ENCODE measurements around the gene KRT77. TPM values are rescaled to one million over a fixed set of nuclear protein-coding genes. Genes with fewer than 3 reads are reported as not detected.

Gene KRT77
- total RNA-seq, 1 experiment from 2014 or later: not detected

GRCh38 chr12:52680363-52680762 lies 23.0 kb downstream of the KRT77 start, which contains the start of gene KRT1 (continued):
- TF ChIP-seq, protein P1, sequence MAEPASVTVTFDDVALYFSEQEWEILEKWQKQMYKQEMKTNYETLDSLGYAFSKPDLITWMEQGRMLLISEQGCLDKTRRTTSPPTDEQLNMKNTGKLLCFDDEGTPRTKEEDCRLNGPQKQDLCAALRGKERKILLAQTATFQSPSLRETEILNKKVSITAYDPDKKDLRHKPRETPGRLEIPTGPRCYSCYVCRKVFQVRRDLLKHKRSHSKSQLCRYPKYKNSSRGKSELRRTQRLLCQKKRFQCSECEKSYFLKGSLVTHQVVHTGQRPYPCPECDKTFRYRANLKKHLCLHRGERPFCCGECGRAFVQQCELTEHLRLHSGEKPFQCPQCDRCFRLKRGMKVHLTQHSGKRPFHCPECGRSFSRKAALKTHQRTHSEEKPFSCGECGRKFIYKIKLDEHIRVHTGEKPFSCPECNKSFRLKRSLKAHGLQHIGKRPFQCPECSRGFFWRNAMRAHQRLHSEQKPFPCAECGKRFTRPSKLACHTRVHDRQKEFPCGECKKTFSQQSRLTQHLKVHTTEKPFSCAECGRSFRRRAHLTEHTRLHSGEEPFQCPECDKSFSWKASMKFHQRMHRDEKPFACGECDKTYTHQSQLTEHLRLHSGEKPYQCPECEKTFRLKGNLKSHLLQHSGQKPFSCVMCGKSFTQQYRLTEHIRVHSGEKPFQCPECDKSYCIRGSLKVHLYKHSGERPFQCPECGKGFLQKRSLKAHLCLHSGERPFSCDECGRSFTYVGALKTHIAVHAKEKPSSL (CRISPR knock-in tag; conservative IDR thresholded peaks at IDR 0.05): no peak
- no peak for TF ChIP-seq SMAD3 (CRISPR knock-in tag; IDR thresholded peaks at IDR 0.05; ENCODE audit: borderline replicate concordance)

GRCh38 chr12:52679875-52680274 lies 23.4 kb downstream of the KRT77 start:
- DNase-seq (ENCODE audit: low spot score) (no peak), ATAC-seq (no peak)
- no peak overlapping the region for H3K4me3 Mint-ChIP-seq
- TF ChIP-seq, protein P2, sequence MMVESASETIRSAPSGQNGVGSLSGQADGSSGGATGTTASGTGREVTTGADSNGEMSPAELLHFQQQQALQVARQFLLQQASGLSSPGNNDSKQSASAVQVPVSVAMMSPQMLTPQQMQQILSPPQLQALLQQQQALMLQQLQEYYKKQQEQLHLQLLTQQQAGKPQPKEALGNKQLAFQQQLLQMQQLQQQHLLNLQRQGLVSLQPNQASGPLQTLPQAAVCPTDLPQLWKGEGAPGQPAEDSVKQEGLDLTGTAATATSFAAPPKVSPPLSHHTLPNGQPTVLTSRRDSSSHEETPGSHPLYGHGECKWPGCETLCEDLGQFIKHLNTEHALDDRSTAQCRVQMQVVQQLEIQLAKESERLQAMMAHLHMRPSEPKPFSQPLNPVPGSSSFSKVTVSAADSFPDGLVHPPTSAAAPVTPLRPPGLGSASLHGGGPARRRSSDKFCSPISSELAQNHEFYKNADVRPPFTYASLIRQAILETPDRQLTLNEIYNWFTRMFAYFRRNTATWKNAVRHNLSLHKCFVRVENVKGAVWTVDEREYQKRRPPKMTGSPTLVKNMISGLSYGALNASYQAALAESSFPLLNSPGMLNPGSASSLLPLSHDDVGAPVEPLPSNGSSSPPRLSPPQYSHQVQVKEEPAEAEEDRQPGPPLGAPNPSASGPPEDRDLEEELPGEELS (CRISPR knock-in tag; IDR thresholded peaks at IDR 0.05): no peak
- TF ChIP-seq PRRX2 (CRISPR knock-in tag; IDR thresholded peaks at IDR 0.05) (no peak), CREM (CRISPR knock-in tag; IDR thresholded peaks at IDR 0.05) (no peak), NR3C1 (CRISPR knock-in tag; conservative IDR thresholded peaks at IDR 0.05; ENCODE audit: low read depth) (no peak)
- TF ChIP-seq, protein P3, sequence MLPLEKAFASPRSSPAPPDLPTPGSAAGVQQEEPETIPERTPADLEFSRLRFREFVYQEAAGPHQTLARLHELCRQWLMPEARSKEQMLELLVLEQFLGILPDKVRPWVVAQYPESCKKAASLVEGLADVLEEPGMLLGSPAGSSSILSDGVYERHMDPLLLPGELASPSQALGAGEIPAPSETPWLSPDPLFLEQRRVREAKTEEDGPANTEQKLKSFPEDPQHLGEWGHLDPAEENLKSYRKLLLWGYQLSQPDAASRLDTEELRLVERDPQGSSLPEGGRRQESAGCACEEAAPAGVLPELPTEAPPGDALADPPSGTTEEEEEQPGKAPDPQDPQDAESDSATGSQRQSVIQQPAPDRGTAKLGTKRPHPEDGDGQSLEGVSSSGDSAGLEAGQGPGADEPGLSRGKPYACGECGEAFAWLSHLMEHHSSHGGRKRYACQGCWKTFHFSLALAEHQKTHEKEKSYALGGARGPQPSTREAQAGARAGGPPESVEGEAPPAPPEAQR (CRISPR knock-in tag; IDR thresholded peaks at IDR 0.05): no peak
- H3K4me1 Mint-ChIP-seq: peaks cover 4% of the 10 kb centered on the region; the same call in 1 of the 2 replicates
- H3K9me3 Mint-ChIP-seq: no peaks in the 10 kb centered on the region
- ChIA-PET CTCF (no interaction called here), POLR2A (no interaction called here)
- H3K27ac Mint-ChIP-seq: no peak overlapping the region
- H3K27me3 Mint-ChIP-seq (ENCODE audit: low read depth): peaks cover 10% of the 10 kb centered on the region; the same call in 1 of the 2 replicates
- H3K36me3 Mint-ChIP-seq: no peaks in the 10 kb centered on the region

DNA sequence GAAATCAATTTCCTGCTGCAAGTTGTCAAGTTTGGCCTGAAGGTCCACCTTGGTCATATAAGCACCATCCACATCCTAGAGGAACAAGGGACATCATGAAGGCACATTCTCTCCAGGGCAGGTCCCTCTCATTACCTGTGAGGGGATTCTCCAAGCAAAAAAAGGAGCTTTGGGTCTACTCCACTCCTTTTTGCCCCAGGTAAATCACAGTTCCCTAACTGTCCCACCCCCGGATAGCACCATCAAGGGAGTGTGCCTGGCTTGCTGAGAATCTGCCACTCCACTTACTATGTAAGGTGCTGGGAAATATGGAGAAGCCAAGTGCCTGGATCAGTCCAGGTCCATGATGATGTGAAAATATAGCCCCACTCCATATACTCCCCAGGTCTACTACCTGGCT lies 25.7 kb downstream of the KRT77 start:
- H3K9me3 Mint-ChIP-seq: no peaks in the 10 kb centered on the region
- ChIA-PET CTCF (no interaction called here), POLR2A (no interaction called here)
- no peak for DNase-seq (ENCODE audit: low spot score)
- no peak overlapping the region for H3K4me3 Mint-ChIP-seq
- H3K27me3 Mint-ChIP-seq (ENCODE audit: low read depth): peaks cover 6% of the 10 kb centered on the region; the same call in 1 of the 2 replicates
- no peak for ATAC-seq
- H3K4me1 Mint-ChIP-seq: no peaks in the 10 kb centered on the region
- H3K27ac Mint-ChIP-seq: no peak overlapping the region
- H3K36me3 Mint-ChIP-seq: no peaks in the 10 kb centered on the region
- TF ChIP-seq OVOL2 (CRISPR knock-in tag; IDR thresholded peaks at IDR 0.05; ENCODE audit: borderline replicate concordance) (no peak), ZNF138 (CRISPR knock-in tag; conservative IDR thresholded peaks at IDR 0.05) (no peak), ATF1 (CRISPR knock-in tag; IDR thresholded peaks at IDR 0.05) (no peak), EMX1 (CRISPR knock-in tag; IDR thresholded peaks at IDR 0.05) (no peak), AFF4 (CRISPR knock-in tag; IDR thresholded peaks at IDR 0.05; ENCODE audit: borderline replicate concordance) (no peak)
- TF ChIP-seq, protein P4, sequence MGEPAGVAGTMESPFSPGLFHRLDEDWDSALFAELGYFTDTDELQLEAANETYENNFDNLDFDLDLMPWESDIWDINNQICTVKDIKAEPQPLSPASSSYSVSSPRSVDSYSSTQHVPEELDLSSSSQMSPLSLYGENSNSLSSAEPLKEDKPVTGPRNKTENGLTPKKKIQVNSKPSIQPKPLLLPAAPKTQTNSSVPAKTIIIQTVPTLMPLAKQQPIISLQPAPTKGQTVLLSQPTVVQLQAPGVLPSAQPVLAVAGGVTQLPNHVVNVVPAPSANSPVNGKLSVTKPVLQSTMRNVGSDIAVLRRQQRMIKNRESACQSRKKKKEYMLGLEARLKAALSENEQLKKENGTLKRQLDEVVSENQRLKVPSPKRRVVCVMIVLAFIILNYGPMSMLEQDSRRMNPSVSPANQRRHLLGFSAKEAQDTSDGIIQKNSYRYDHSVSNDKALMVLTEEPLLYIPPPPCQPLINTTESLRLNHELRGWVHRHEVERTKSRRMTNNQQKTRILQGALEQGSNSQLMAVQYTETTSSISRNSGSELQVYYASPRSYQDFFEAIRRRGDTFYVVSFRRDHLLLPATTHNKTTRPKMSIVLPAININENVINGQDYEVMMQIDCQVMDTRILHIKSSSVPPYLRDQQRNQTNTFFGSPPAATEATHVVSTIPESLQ (CRISPR knock-in tag; IDR thresholded peaks at IDR 0.05): no peak
- TF ChIP-seq, protein P5, sequence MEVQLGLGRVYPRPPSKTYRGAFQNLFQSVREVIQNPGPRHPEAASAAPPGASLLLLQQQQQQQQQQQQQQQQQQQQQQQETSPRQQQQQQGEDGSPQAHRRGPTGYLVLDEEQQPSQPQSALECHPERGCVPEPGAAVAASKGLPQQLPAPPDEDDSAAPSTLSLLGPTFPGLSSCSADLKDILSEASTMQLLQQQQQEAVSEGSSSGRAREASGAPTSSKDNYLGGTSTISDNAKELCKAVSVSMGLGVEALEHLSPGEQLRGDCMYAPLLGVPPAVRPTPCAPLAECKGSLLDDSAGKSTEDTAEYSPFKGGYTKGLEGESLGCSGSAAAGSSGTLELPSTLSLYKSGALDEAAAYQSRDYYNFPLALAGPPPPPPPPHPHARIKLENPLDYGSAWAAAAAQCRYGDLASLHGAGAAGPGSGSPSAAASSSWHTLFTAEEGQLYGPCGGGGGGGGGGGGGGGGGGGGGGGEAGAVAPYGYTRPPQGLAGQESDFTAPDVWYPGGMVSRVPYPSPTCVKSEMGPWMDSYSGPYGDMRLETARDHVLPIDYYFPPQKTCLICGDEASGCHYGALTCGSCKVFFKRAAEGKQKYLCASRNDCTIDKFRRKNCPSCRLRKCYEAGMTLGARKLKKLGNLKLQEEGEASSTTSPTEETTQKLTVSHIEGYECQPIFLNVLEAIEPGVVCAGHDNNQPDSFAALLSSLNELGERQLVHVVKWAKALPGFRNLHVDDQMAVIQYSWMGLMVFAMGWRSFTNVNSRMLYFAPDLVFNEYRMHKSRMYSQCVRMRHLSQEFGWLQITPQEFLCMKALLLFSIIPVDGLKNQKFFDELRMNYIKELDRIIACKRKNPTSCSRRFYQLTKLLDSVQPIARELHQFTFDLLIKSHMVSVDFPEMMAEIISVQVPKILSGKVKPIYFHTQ (CRISPR knock-in tag; IDR thresholded peaks at IDR 0.05): no peak
- TF ChIP-seq, protein P6, sequence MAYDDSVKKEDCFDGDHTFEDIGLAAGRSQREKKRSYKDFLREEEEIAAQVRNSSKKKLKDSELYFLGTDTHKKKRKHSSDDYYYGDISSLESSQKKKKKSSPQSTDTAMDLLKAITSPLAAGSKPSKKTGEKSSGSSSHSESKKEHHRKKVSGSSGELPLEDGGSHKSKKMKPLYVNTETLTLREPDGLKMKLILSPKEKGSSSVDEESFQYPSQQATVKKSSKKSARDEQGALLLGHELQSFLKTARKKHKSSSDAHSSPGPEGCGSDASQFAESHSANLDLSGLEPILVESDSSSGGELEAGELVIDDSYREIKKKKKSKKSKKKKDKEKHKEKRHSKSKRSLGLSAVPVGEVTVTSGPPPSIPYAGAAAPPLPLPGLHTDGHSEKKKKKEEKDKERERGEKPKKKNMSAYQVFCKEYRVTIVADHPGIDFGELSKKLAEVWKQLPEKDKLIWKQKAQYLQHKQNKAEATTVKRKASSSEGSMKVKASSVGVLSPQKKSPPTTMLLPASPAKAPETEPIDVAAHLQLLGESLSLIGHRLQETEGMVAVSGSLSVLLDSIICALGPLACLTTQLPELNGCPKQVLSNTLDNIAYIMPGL (CRISPR knock-in tag; IDR thresholded peaks at IDR 0.05): no peak

All from WTC11 (cell line).